ENCODE measurements around the gene FILIP1L.
A peak's percentile ranks its signal among the peaks of the same experiment; 100 is the strongest.

The FILIP1L gene

DNA sequence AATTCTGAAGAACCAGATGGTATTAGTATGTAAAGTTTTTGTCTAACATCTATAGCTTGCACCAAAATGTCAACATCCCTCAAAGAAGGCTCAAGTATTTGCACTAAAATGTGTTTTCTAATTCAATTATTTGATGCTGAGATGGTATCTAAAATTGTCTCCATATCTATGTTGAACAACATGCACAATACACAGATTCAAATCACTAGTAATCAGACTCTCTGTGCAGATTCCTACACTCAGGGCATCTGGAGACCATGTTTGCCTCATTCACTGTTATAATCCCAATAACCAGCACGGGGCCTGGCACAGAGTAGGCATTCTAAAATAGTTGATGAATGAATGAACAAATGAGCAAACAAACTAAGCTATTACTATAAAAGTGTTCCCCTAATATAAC lies 2.6 kb downstream of the FILIP1L start:
- no peak for TF ChIP-seq ZNF274 (IDR thresholded peaks at IDR 0.05; ENCODE audit: low read depth, low read length)
- no peak overlapping the region for H3K4me3 ChIP-seq (ENCODE audit: low read length)

DNA sequence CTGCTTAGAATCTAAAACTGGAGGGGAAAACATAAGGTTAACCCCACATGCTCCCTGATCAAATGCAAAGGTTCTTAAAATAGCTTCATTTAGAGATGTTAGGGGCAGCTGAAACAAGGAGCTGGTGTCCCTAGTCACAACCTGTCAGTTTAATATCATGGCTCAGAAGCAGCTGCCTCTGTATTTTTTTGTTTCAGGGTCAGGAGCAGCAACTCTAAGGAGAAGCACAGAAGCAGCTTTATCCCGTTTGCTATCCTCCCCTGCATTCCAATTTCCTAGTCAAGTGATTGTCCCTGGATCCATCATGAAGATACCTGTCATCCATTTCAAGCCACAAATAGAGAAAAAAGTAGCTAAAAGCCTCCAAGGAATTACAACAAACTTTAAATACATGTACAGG lies 4.1 kb downstream of the FILIP1L start:
- no peak for TF ChIP-seq ZNF274 (IDR thresholded peaks at IDR 0.05; ENCODE audit: low read depth, low read length)

DNA sequence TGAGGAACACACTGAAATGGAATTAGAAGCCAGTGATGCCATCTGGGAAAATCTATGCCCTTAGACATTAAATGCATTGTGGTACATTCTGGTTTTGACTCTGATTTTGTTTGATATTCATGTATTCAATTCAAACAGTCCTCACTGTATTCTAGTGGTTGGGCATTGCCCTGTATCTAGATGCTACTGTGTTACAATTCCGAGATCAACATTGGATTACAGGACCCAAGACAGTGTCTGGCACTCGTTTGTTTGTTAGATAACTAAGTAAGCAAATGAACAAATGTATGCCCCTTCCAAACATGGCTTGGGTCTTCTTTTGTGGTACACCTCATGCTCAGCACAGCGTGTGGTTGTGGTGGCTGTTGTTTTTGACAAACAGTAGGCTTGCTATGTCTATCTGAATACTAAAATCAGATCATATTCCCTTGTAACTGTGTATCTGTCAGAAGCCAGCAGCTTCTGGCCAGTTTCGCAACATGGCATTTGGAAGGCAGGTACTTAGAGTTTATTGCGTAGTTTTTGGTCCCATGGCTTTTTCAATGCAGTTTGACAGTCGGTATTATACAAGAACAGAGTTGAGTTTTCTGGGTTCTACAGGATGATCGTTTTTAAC lies 5.7 kb downstream of the FILIP1L start:
- no peak overlapping the region for H3K4me3 ChIP-seq (ENCODE audit: low read length)
- no peak for TF ChIP-seq ZNF274 (IDR thresholded peaks at IDR 0.05; ENCODE audit: low read depth, low read length)

More for the DNA sequence above, 4.1 kb downstream of the FILIP1L start:
- no peak overlapping the region for H3K4me3 ChIP-seq (ENCODE audit: low read length)

DNA sequence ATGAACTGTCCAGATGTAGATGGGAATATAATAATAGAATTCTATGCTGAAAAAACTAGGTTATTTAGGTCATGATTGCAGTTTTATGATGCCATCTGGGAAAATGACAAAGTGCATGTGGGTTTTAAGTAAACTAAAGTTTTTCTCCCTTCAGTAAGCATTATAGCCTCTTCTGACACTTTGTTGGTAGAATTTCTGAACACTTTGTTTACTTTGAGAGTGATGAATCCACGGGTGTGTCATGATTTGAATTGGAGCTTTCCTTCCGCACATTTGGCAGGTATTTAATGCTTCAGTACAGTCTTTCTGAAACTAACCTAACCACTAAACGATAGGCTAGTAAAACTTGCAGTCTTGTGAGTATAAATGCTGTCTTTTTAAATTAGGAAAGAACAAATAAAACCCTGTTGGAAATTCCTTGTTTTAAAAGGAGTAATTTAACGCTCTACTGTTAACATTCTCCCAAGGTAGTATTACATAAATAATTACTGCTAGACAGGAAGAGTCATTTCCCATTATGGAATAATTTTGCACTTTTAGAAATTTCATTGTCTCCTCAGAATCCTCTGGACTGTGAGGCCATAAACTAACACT lies 7.0 kb downstream of the FILIP1L start:
- TF ChIP-seq ZNF274 (IDR thresholded peaks at IDR 0.05; ENCODE audit: low read depth, low read length), result no peak
- no peak overlapping the region for H3K4me3 ChIP-seq (ENCODE audit: low read length)

GRCh38 chr3:100106531-100107141 lies 7.7 kb downstream of the FILIP1L start:
- H3K4me3 ChIP-seq (ENCODE audit: low read length), result no peak overlapping the region; the same call in 1 of the 2 replicates
- TF ChIP-seq ZNF274 (IDR thresholded peaks at IDR 0.05; ENCODE audit: low read depth, low read length), result no peak

GRCh38 chr3:100106094-100106493 lies 8.2 kb downstream of the FILIP1L start:
- no peak overlapping the region; the same call in none of the 2 replicates for H3K4me3 ChIP-seq (ENCODE audit: low read length)
- no peak for TF ChIP-seq ZNF274 (IDR thresholded peaks at IDR 0.05; ENCODE audit: low read depth, low read length)

- TF ChIP-seq ZNF274 (IDR thresholded peaks at IDR 0.05; ENCODE audit: low read depth, low read length), result no peak
- H3K4me3 ChIP-seq (ENCODE audit: low read length), result no peak overlapping the region; the same call in 1 of the 2 replicates
These were observed 8.8 kb downstream of the FILIP1L start for GRCh38 chr3:100105501-100105900.

- TF ChIP-seq ZNF274 (IDR thresholded peaks at IDR 0.05; ENCODE audit: low read depth, low read length), result no peak
- no peak overlapping the region for H3K4me3 ChIP-seq (ENCODE audit: low read length)
These were observed 9.4 kb downstream of the FILIP1L start for GRCh38 chr3:100104817-100105413.

- TF ChIP-seq ZNF274 (IDR thresholded peaks at IDR 0.05; ENCODE audit: low read depth, low read length), result no peak
- H3K4me3 ChIP-seq (ENCODE audit: low read length), result peak overlapping the region; percentile 14; the same call in 1 of the 2 replicates
These were observed 9.9 kb downstream of the FILIP1L start for GRCh38 chr3:100104442-100104798.

- H3K4me3 ChIP-seq (ENCODE audit: low read length), result no peak overlapping the region; the same call in 1 of the 2 replicates
- TF ChIP-seq ZNF274 (IDR thresholded peaks at IDR 0.05; ENCODE audit: low read depth, low read length), result no peak
These were observed 10.5 kb downstream of the FILIP1L start for GRCh38 chr3:100103558-100104441.

GRCh38 chr3:100102757-100103156 lies 11.5 kb downstream of the FILIP1L start:
- no peak for TF ChIP-seq ZNF274 (IDR thresholded peaks at IDR 0.05; ENCODE audit: low read depth, low read length)
- no peak overlapping the region for H3K4me3 ChIP-seq (ENCODE audit: low read length)

DNA sequence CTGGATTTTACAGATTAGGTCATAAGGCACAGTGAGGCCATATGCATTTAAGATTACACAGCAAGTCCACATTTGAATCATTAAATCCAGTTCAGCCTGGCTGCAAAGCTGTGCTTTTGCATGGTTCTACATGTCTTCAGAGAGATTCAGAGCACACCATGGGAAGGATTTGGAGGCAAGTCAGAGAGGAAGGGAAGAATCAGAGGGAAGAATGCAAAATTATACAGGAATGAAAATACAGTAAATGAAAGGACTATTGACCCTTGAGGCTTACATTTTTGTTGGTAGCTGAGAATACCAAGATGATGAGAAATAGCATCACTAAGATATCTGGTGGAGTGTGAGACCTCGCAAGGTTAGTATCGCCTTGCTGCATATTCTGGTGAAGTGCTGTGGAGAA lies 13.9 kb downstream of the FILIP1L start:
- H3K4me3 ChIP-seq (ENCODE audit: low read length), result no peak overlapping the region
- TF ChIP-seq ZNF274 (IDR thresholded peaks at IDR 0.05; ENCODE audit: low read depth, low read length), result no peak

GRCh38 chr3:100099621-100100020 lies 14.7 kb downstream of the FILIP1L start:
- TF ChIP-seq ZNF274 (IDR thresholded peaks at IDR 0.05; ENCODE audit: low read depth, low read length), result no peak
- no peak overlapping the region for H3K4me3 ChIP-seq (ENCODE audit: low read length)

DNA sequence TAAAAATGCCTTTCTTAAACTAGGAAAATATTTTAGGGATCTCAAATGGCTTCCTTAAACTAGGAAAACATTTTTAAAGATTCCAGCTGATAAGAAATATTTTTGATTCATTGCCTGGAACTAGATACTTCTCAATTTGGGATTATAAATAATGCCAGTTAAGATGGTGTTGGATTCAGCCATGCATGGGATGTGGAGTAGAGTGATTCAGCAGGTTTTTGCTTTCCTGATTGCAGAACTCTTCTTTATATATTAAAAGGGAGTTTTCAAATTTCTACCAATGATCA lies 15.6 kb downstream of the FILIP1L start:
- no peak overlapping the region for H3K4me3 ChIP-seq (ENCODE audit: low read length)
- TF ChIP-seq ZNF274 (IDR thresholded peaks at IDR 0.05; ENCODE audit: low read depth, low read length), result no peak
